GM23248 (cell line): ENCODE measurements around the gene IRF2BP2.

Experiments used
- EZH2 ChIP-seq: fragments of 200-600 bp; sonication (generic); IDR thresholded peaks from 2 replicates; pipeline ENCODE4 v1.6.1; 2018; ENCODE audit warnings: antibody characterized with exemption, mild to moderate bottlenecking; ENCODE audit not compliant: insufficient read depth, poor library complexity, severe bottlenecking
- EZH2phosphoT487 ChIP-seq: fragments of 200-600 bp; sonication (generic); IDR thresholded peaks from 2 replicates; pipeline ENCODE4 v1.6.1; 2018; ENCODE audit warnings: antibody characterized with exemption, moderate library complexity, mild to moderate bottlenecking, low read depth; ENCODE audit not compliant: insufficient read depth

DNA sequence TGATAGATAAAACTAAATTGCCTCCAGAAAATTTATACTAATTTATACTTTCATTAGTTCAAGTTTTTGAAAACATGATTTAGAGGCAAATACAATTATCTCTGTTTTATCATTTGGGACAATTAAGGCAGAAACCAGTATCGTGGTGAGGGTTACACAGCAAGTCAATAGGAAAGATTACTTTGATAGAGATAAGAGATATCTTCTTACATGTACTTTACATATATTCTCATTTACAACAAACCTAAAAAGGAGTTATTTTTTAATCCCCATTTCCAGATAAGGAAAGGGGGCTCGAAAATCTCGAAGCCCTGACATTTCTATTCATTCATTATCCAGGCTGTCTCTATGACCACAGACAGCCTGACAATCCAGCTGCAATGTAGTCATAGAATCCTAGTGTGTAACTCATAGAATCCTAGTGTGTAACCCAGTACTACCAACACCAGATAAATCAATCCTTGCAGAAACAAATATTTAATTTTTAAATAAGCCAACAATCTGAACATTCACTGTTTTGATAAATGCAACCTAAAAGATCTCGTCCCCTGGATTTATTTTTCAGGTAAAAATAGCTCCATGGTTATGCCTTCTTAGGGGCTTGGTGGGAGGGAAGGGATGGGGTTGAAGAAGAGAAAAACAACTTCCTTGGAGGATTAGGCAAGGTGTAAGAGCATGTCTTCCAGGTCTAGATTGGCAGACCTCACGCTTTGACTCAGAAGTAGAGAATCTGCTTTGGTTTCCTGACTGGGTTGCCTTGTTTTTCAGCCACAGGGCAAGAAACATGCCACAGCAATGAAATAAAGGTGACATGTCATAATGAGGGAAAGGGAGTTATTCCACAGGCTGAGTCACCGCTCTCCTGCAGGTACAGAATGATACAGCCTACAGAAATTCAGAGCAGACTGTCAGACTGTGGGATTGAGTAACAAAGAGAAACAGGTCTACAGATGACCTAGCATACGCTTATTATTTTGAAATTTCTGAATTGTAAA is 45.6 kb downstream of the IRF2BP2 start:
- no peak for TF ChIP-seq EZH2phosphoT487
- no peak for TF ChIP-seq EZH2
